Measurements from ENCODE around the gene PTPRA.
"Not testable (repeated sequence)": the region's sequence is repeated elsewhere in the genome, so short reads cannot be mapped to it uniquely, and the experiment has no call there.

Gene PTPRA

DNA sequence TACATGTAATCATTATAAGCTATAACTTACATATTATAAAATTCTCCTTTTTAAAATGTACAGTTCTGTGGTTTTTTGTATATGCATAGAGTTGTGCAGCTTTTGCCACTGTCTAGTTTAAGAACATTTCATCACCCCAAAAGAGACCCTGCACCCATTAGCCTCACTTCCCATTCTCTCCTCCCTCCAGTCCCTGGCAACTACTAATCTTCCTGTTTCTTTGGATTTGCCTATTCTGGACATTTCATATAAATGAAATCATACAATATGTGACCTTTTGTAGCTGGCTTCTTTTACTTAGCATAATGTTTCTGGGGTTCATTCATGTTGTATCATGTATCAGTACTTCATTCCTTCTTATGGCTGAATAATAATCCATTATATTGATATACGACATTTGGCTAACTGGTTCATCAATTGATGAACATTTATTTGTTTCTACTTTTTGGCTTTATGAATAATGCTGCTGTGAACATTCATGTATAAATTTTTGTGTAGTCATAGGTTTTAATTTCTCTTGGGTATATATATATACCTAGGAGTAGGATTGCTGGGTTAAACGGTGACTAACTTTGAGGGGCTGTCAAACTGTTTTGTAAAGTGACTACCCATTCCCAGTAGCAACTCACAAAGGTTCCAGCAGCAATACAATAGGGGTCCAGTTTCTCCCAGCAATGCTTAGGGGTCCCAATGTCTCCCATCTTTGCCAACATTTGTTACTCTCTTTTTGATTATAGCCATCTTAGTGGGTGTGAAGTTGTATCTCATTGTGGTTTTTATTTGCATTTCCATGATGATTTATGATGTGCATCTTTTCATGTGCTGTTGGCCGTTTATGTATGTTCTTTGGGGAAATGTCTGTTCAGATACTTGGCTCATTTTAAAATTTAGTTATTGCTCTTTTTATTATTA is 10.7 kb downstream of the PTPRA start:
- in situ Hi-C loops (cut with MboI; ENCODE audit: low pct_unique_long_range_greater_than_20kb, low sequenced_read_pairs): no loop called here

DNA sequence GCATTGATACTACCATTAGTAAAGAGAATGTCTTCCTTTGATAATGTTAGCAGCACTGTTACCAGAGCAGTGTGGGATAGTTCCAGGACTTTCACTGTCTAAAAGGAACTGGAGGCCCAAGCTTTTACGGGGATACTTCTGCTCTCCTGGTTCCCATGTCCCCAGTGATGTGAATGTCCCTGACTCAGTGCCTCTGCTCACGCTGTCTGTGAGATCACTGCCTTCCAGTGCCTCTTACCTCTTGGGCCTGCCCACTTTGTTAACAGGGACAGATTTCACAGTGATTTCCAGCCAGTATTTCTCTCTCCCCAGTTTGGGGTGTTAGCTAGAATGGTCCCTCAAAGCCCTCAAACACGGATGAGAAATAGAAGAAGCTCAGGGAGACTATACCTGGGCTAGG is 14.4 kb downstream of the PTPRA start:
- no peak for DNase-seq
- in situ Hi-C loops (cut with MboI; ENCODE audit: low pct_unique_long_range_greater_than_20kb, low sequenced_read_pairs): no loop called here

More for the DNA sequence above, 10.7 kb downstream of the PTPRA start:
- DNase-seq: no peak

DNA sequence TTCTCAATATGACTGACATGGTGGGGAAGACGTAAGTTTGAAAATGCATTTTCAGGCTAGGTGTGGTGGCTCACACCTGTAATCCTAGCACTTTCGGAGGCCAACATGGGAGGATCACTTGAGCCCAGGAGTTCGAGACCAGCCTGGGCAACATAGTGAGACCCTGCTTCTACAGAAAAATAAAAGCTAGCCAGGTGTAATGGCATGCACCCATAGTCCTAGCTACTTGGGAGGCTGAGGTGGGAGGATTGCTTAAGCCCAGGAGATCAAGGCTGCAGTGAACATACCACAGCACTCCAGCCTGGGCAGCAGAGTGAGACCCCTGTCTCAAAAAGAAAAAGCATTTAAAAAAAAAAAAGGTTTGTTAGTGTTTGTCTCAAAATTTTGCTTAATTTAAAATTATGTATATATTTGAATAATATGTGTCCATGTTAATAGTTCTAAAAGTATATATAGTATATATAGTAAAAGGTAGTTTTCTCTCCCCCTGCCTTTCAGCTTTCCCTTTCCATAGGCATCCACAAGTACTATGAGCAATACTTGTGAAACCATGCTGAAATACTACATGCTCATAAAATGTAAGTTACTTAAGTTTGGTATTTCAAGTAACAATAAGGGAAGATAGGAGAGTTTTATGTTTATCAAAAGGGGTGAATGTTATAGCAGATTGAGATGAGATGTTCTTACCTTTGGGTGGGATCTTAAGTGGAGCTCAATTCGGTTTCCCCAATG is 15.1 kb downstream of the PTPRA start:
- in situ Hi-C loops (cut with MboI; ENCODE audit: low pct_unique_long_range_greater_than_20kb, low sequenced_read_pairs): no loop called here
- no peak for DNase-seq

DNA sequence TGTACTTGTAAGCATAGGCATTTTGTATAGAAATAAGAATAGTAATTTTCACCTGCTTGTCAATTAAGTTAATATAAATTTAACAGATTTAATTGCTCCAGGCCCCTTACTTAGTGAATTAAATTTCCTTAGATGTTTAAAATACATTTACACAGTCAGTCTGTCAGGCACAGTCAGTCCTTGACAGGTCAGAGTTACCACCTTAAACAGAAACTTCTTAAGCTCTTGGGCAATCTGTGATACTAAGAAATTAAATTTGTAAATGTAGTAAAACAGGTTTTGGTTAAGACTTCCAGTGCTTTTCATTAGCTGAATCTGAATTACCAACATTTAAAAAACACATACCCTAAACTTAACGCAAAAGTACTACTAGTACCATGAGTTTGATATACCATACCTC is 15.9 kb downstream of the PTPRA start:
- DNase-seq: no peak
- in situ Hi-C loops (cut with MboI; ENCODE audit: low pct_unique_long_range_greater_than_20kb, low sequenced_read_pairs): no loop called here

DNA sequence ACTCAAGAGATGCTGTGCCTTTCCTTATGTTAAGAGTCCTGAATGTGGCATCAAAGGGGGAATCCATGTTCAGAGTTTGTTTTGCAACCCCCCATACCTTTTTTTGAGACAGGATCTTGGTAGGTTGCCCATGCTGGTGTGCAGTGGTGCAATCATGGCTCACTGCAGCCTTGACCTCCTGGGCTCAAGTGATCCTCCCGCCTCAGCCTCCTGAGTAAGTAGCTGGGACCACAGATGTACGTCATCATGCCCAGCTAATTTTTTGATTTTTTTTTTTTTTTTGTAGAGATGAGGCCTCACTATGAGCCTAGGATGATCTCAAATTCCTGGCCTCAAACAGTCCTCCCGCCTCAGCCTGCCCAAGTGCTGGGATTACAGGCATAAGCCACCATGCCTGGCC is 16.5 kb downstream of the PTPRA start:
- no peak for DNase-seq

DNA sequence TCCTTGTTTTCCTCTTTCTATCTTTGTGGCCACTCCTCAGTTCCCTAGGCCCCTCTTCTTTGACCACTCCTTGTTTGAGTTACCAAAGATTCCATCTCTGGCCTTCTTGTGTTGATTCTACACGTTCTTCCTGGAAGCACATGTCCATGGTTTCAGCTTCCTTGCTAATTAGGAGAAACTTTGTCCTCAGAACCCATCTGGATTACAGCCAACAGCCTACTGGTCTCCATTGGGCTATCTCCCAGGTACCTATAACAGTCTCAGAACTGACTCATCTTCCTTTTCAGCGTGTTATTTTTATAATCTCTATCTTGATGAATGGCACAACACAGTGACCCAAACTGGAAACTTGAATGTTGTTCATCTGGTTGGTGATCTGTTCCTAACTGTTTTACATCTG is 17.5 kb downstream of the PTPRA start:
- no peak for DNase-seq
- in situ Hi-C loops (cut with MboI; ENCODE audit: low pct_unique_long_range_greater_than_20kb, low sequenced_read_pairs): no loop called here

More for the DNA sequence above, 16.5 kb downstream of the PTPRA start:
- in situ Hi-C loops (cut with MboI; ENCODE audit: low pct_unique_long_range_greater_than_20kb, low sequenced_read_pairs): no loop called here

DNA sequence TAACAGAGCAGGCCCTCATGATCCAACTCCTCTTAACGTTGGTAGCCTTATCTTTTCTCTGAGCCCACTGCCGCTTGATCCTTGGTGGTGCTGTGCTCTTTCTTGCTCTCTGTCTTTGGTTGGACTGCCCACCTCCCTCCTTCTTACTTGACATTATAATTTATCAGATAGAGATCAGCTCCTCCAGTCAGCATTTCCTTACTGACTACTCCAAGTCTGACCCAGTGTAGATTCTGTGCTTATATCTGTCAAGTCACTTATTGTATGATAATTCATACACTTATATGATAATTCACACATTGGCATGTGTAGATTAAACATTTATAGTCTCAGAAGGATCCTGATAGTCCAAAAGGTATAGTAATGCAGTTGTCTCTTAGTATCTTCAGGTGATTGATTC is 18.1 kb downstream of the PTPRA start:
- DNase-seq: no peak
- in situ Hi-C loops (cut with MboI; ENCODE audit: low pct_unique_long_range_greater_than_20kb, low sequenced_read_pairs): no loop called here

DNA sequence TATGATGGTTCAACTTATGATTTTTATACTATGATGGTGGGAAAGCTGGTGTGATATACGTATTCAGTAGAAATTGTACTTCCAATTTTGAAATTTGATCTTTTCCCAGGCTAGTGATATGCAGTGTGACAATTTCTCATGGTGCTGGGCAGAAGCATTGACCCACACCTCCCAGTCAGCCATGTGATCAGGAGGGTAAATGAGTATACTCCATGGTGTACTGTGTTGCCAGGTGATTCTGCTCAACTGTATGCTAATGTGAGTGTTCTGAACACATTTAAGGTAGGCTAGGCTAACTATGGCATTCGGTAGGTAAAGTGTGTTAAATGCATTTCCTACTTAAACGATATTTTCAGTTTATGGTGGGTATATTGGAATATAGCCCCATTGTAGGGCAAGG is 19.1 kb downstream of the PTPRA start:
- in situ Hi-C loops (cut with MboI; ENCODE audit: low pct_unique_long_range_greater_than_20kb, low sequenced_read_pairs): no loop called here

DNA sequence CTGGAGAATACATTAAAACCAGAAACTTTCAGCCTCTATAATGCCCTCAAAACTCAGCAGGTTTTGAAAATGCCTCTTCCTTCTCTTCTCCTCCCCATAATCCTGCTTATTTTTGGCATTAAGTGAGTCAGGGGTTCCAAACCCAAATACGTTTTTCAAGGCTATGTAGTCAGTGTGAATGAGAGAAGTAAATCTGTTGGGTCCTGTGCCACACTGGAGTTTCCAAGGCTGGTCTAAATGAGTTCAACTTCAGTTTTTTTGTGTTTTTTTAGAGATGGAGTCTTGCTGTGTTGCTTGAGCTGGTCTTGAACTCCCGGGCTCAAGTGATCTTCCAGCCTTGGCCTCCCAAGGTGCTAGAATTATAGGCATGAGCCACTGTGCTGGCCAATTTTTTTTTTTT is 20.9 kb downstream of the PTPRA start:
- no peak for DNase-seq
- in situ Hi-C loops (cut with MboI; ENCODE audit: low pct_unique_long_range_greater_than_20kb, low sequenced_read_pairs): no loop called here

More for the DNA sequence above, 19.1 kb downstream of the PTPRA start:
- DNase-seq: no peak

DNA sequence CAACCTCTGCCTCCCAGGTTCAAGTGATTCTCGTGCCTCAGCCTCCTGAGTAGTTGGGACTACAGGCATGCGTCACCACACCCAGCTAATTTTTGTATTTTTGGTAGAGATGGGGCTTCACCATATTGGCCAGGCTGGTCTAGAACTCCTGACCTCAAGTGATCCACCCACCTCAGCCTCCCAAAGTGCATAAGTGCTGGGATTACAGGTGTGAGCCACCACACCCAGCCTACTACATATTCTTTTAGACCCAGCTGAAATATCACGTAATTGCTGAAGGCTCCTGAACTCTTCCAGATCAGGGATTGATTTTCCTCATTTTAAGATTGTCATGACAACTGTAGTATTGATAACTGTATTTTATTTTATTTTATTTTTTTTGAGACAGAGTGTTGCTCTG is 21.9 kb downstream of the PTPRA start:
- in situ Hi-C loops (cut with MboI; ENCODE audit: low pct_unique_long_range_greater_than_20kb, low sequenced_read_pairs); DNase-seq: not testable (repeated sequence)

DNA sequence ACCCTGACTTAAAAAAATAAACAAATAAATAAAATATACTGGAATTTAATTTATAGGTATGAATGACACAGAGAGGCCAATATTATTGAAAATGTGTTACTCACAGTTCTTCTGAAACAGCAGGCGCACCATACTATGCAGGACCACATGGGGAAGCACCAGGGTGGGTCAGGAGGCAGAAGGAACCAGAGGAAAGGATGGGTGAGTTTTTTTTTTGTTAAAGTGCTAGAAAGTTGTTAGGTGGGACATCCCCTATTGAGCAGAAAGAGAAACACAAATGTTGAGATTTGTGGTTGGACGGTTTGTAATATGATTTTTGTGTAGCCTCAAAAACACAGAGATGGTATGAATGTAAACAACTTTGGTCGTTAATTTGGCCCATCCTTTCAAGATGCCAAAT is 26.0 kb downstream of the PTPRA start:
- in situ Hi-C loops (cut with MboI; ENCODE audit: low pct_unique_long_range_greater_than_20kb, low sequenced_read_pairs): no loop called here
- DNase-seq: no peak

DNA sequence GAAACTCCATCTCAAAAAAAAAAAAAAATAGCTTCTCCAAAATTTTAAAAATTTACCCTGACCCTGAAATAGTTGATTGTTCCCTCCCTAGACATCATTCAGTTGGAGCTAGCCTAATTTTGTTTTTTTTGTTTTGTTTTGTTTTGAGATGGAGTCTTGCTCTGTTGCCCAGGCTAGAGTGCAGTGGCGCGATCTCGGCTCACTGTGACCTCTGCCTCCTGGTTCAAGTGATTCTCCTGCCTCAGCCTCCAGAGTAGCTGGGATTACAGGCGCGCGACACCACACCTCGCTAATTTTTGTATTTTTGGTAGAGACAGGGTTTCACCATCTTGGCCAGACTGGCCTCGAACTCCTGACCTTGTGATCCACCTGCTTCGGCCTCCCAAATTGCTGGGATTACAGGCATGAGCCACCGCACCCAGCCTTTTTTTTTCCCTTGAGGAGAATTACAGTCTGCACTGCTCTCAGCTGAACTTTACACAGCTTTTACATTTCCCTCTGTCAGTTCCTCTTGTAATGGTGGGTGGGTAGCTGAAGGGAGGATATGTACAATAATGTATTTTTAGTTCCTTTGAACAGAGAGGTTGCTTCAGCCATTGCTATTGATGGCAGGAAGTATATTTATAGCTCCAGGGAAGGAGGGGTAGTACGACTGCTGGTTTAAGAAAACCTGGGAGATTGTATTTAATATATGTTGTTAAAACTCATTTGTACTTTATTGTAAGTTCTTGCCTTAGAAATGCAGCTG is 27.7 kb downstream of the PTPRA start:
- DNase-seq: peak; percentile 82
- in situ Hi-C loops (cut with MboI; ENCODE audit: low pct_unique_long_range_greater_than_20kb, low sequenced_read_pairs): no loop called here

DNA sequence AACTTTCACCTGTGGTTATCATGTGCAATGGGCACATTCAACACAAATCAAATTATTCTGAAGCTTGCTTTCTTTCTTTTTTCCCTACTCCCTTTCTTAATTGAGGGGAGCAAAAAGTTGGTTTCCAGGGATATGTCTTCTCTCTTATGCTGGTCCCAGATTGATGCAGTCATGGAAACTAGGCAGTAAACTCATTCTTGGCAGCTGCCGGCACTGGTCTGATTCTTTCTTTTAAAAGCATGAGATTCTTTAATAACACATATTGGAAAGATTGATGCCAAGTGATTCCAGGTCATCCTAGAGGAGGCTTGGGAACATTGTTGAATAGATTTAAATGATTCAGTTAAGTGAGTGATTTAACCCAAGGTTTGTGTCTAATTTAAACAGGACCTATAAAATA is 29.0 kb downstream of the PTPRA start:
- in situ Hi-C loops (cut with MboI; ENCODE audit: low pct_unique_long_range_greater_than_20kb, low sequenced_read_pairs): no loop called here
- DNase-seq: no peak

DNA sequence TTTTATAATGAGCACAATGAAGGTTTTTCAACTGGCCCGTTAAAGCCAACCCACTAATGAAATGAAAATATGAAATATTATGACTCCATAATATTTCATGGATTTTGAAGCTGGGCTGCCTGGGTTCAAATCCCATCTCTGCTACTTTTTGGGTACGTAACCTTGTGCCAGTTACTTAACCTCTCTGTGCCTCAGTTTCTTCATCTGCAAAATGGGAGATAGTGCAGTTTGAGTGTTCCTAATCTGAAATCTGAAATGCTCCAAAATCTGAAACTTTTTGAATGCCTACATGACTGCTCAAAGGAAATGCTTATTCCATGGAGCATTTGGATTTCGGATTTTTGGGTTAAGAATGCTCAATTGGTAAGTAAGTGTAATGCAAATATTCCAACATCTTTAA is 29.5 kb downstream of the PTPRA start:
- no peak for DNase-seq
- in situ Hi-C loops (cut with MboI; ENCODE audit: low pct_unique_long_range_greater_than_20kb, low sequenced_read_pairs): no loop called here

DNA sequence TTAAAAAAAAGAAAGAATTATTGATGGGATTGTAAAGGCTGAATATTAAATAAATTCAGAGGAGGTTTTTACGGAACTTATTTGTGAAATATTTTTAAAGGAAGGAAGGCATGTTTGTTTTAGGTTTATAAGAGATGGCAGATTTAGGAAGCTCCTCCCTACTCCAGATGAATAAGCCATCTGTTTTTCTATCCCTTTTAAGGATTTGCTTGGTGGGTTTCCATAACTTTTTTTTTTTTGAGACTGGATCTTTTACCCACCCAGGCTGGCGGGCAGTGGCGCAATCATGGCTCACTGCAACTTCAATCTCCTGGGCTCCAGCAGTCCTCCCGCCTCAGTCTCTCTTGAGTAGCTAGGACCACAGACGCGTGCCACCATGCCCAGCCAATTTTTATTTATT is 30.4 kb downstream of the PTPRA start:
- in situ Hi-C loops (cut with MboI; ENCODE audit: low pct_unique_long_range_greater_than_20kb, low sequenced_read_pairs): no loop called here
- no peak for DNase-seq

DNA sequence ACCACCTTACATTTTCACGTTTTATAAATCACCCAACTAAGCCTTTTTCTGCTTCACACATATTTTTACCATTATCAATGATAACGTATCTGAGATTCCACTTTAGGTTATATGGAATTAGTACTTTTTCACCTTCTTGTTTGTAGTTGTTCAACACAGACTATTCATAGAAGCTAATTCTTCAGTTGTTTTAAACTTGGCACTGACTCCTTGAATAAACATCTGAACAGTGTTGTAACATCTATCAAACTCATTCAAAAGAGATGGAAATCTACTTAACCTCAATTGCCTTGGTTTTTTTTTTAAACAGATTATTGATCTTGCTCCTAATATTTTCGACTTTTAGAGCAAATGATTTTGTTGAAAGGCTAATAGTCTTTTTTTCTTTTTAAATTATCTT is 34.2 kb downstream of the PTPRA start:
- in situ Hi-C loops (cut with MboI; ENCODE audit: low pct_unique_long_range_greater_than_20kb, low sequenced_read_pairs): no loop called here
- no peak for DNase-seq

DNA sequence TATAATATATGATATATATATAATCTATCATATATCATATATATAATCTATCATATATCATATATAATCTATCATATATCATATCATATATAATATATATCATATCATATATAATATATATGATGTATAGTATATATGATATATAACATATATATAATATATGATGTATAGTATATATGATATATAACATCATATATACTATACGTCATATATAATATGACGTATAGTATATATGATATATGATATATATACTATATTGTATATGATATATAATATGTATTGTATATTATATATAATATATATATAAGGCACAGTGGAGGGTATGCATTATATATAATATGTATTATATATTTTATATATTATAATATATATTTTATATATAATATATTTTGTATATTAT is 36.7 kb downstream of the PTPRA start:
- DNase-seq: no peak
- in situ Hi-C loops (cut with MboI; ENCODE audit: low pct_unique_long_range_greater_than_20kb, low sequenced_read_pairs): no loop called here

DNA sequence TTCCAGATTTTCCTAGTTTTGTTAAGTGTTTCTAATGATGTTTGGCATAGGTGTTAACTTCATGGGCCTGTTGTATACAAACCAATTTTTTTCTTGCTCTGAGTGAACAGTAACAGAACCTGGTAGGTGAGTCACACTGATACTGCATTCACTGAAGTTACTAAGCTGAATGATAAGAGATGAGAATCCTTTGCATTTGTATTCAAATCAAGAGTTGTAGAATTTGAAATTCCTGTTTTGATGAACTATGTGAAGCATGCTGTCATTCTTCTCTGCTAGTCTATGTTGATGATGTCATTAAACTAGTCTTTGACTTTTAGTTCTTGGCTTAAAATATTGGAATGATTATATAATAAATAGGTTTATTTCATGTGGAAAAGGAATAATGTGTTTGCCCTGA is 37.9 kb downstream of the PTPRA start:
- no peak for DNase-seq

DNA sequence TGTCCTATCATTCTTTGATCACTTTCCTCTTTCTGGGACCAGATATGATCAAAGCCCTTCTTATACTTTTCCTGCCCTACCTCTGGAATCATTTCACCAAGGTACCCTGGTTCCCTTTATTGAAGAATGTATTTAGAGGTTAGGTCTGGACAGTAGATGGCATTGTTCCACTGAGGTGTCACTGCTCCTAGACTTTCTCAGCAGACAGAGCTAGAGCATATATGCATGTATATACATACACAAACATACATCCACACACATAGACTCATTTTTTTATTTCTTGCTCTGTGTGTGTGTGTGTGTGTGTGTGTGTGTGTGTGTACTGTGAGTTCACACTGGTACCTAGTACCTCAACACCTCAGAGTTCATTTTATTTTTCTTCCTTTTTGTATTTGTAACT is 40.9 kb downstream of the PTPRA start:
- in situ Hi-C loops (cut with MboI; ENCODE audit: low pct_unique_long_range_greater_than_20kb, low sequenced_read_pairs): no loop called here
- DNase-seq: peak; percentile 35

More for the DNA sequence above, 37.9 kb downstream of the PTPRA start:
- in situ Hi-C loops (cut with MboI; ENCODE audit: low pct_unique_long_range_greater_than_20kb, low sequenced_read_pairs): no loop called here

DNA sequence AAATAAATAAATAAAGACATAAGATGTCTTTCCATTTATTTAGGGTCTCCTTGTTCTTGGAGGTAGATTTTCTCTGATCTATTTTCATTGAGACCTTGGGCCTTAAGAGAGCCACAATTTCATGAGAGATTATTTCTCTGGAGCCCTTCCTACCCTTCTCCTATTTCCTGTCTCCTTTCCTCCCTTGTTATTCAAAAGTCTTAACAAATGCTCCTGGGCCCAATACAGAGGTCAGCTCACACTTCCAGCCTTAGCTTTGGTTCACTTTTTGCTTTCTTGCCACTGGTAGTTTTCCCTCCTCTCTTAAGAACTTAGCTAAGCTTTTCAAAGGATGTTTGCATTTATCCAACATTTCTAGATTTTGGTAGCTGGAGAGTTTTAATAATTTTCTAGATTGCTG is 44.0 kb downstream of the PTPRA start:
- no peak for DNase-seq
- in situ Hi-C loops (cut with MboI; ENCODE audit: low pct_unique_long_range_greater_than_20kb, low sequenced_read_pairs): no loop called here

All from KBM-7 (cell line).